GM21619 (cell line): ENCODE measurements around the gene PDGFC.

Source experiments
- ATAC-seq: cut with Tn5 transposase; IDR thresholded peaks from one replicate; pipeline ENCODE4 v1.9.1; 2021; ENCODE audit not compliant: unreplicated experiment

PDGFC gene

DNA sequence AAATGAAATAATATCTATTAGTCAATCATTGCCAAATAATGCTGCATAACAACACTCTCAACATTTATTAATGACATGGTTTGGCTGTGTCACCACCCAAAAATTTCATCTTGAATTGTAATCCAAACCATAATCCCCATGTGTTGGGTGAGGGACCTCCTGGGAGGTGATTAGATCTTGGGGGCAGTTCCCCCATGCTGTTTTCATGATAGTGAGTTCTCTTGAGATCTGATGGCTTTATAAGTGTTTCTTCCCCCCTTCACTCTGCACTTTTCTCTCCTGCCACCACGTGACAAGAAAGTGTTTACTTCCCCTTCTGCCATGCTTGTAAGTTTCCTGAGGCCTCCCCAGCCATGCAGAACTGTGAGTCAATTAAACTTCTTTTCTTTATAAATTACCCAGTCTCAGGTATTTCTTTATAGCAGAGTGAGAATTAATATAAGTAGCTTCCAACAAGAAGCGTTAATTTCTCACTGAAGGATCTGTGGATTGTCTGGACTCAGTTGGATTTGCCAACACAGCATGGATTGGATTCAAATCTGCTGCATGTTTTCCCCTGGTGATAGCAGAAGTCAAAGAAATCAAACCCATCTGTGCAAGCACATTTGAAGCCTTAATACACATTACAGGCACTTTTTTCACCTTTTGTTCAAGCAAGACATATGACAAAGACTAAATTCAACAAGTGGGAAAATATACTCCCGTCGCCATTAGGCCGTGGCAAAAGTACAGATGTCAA is 216.6 kb downstream of the PDGFC start:
- ATAC-seq, result no peak

DNA sequence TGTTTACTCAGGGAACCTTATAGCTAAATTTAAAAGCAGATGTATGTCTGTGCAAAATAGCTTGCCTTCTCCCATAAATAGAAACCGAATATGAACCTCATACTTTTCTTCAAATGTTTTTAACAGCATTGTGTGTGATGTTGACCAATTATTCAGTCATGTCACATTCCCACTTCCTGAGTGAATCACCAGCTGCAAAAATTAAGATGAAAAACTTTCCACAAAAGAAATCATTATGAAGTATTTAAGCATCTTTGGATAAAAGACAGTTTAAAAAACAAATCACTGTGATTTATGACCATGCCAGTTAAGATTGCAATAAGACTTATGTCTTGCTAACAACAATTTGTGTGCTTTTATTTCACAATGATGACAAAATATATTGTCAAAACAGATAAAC is 220.1 kb downstream of the PDGFC start:
- no peak for ATAC-seq

DNA sequence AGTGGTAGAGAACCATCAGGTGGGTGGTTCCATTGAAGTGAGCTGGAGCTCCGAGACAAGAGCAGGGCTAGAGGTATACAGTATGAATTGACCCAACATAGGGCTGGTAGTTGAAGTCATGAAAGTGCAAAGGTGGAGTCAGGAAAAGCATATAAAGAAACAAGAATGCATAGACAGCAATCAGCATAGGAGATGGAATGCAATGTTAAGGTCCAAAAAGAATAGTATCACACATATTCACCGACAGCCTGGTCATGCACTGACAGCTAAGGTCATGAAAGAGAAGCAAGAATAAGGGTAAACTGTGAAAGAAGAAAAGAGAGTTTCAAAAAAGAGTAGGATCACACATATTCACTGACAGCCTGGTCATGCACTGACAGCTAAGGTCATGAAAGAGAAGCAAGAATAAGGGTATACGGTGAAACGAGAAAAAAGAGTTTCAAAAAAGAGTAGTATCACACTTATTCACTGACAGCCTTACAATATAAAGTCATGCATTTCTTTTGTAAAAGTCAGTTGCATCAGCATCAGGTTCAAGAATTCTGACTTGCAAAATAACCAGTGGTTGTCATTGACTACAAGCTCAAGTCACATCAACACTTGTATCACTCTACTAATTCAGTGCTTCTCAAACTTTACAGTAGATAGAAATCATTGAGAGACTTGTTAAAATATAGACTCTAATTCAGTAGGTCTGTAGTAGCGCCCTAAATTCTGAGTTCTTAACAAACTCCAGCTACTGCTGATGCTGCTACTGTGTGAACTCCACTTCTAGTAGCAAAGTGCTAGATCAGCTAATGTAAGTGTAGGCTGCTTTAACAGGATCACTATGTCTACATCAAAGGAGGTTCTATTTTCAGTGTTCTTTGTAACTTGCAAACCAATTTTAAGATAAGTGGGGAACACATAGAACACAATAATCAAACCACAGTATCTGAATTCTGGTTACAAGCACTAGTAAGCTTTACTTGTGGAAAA is 221.9 kb downstream of the PDGFC start:
- no peak for ATAC-seq

DNA sequence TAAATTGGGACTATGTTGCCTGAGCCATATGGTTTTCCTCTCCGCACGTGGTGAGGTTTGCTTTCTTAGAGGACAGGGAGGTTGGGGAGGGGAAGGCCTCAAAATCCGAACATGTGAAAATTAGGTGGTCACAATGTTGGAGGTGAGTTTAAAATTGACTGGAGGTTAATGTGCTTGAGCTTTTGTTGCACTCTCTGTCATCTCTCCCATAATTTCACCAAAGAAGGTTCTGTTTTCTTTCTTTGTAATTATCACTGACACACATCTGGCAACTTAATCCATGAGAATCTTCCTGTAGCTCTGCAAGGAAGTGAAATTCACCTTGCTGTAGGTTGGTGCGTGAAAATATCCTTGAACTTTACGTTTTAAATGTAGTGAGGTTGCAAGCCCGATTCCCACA is 225.5 kb downstream of the PDGFC start:
- no peak for ATAC-seq

DNA sequence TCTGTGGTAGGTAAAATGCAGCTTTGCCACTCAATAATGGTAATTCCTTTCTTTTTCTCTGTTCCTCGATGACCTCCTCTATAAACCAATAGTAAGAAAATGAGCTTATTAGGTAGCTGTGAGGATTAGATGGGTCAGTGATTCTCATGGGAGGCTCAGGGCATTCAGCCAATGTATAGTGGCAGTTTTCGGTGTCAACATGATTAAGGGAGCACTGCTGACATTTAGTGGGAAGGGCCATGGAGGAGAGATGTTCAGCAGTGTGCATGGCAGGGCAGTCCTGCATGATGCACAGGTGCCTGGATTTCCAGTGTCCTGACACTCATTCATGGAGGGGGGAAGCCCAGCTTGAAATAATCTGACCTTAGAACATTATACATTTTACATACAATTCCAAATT is 232.8 kb downstream of the PDGFC start:
- ATAC-seq, result no peak

DNA sequence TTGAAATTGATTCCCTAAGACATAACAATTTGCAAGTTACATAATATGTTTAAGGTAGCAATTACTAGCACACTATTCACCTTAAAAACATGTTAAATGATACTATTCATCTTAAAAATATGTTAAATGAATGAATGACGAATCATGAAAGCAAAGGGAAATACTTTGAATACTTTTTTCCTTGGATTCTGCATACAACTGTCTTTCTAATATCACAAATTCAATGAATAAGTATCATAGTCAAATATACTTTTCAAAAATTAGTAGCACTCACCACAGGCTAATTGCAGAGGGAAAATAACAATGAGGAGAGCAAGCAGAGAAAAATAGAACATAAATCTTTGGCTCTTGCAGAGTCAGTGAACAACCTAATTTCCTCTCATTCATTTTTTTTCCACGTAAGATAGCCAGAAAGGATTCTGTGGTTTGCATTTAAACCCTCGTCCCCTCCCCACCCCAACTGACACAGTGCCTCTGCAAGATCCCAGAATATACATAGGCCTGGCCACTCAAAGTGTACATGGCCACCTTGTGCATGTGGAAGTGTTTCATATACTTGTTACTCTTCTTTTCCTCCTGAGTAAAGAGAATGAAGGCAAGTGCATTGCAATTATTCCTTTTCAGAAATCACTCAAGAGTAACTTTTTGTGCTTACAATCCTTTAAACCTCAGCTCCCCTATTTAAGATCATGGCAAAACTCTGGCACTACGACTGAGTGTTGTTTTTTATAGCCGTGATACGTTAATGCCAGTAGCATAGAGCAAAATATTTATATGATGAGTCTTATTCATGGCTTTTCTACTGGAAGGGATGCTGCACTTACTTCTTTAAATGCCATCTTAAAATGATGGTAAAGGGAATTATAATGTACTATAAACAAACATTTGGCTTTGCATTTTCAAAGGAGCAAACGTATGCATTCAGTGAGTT is 236.4 kb downstream of the PDGFC start:
- no peak for ATAC-seq

DNA sequence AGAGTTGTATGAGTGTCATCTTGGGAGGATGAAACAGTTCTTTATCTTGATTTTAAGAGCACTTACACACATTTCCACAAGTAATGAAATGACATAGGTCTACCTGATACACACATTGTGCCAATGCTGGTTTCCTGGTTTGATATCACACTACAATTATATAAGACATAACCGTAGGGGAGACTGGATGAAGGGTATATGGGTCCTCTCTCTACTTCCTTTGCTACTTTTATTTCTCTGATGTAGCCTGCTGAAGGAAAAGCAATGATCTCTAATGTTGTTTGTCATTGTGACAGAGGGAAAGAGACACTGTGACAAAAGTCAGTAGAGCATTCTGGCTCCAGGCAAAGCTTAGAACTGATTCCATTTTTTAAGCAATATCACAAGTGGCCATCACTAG is 238.0 kb downstream of the PDGFC start:
- ATAC-seq, result no peak

DNA sequence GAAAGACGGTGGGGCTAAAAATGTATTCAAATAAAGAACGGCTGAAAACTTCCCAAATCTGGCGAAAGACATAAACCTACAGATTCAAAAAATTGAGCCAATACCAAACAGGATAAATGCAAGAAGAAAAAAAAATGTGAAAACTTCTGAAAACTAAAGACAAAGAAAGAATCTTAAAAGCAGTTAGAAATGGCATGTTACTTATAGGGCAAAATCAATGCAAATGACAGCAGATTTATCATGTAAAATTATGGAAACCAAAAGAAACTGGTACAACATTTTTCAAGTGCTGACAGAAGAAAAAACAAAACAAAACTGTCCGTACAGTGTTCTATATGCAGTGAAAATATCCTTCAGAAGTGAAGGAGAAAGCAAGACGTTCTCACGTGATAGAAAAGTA is 239.0 kb downstream of the PDGFC start:
- ATAC-seq, result no peak

DNA sequence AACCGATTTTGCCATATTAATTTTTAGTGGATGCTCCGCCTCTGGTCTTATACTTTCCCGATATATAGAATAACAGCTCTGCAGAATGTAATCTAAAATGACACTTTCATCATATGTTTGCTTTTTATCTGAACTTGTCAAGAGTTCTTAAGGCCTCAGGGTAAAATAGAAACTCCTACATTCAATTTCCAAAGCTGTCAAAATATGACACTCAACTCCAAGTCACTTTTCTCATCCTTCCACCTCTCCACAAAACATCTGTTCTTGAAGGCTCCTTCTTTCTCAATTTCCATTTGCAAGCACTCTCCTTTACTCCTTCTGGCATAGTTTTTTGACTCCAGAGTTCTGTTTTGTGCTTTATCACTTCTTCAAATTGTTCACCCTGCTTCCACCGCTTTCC is 242.2 kb downstream of the PDGFC start:
- no peak for ATAC-seq

DNA sequence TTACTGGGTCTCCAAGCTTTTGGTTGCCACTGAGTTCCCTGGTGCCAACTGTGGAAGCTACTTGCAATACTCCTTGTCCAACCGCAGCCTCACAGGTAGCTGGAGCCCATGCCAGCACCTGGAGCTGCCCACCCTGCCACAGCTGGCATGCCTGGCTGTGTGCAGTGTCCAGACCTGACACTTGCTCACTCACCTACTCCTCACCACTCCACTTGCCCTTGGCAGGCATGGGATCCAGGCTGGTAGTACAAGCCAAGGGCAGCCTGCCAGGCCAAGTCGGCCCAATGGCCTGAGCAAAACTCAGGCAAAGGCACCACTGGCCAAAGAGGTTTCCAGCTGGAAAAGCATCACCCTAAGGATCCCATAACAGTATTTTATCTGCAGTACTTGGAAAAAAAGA is 246.3 kb downstream of the PDGFC start:
- ATAC-seq, result no peak

DNA sequence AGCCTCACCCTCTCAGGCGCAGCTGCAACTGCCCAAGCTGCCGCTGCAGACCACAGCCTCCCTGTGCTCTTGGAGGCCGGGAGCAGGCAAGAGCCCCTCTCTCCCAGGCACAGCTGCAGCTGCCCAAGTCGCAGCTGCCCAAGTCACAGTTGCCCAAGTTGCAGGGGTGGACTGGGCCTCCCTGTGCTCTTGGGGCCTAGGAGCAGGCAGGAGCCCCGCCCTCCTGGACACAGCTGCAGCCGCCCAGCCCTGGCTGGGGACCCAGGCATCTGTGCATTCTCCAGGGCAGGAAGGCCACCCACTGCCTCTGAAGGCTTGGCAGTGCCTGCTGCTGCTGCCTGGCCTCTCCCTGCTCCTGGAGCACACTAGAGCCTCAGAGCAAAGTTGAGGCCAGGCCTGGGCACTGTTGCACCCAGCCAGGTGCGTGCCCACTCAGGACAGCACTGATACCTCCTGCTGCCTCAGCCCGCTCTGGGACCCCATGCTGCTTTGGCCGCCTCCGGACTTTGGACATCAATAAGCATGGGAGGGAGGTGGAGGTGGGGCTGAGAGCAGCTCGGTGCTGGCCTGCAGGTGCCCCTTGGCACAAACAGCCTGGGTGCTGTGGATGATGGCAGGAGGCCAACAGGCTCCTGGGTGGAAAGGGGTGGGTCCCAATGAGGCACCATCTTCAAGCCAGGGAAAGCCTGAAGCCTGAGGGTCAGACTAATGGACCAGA is 247.5 kb downstream of the PDGFC start:
- ATAC-seq, result no peak

DNA sequence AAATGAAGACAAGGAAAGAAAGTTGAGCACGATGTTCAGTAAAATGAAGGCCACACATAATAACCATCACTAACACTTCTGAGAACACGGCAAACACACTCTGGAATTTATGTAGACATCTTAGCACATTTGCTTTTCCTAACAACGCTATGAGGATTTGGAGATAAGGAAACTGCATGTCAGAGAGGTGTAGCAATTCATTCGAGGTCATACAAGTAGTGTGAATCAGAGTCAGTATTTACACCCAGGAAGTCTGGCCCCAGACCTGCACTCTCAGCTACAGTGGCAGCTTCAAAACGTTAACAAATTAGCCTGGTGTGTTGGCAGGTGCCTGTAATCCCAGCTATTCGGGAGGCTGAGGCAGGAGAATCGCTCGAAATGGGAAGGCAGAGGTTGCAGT is 253.4 kb downstream of the PDGFC start:
- ATAC-seq, result no peak

DNA sequence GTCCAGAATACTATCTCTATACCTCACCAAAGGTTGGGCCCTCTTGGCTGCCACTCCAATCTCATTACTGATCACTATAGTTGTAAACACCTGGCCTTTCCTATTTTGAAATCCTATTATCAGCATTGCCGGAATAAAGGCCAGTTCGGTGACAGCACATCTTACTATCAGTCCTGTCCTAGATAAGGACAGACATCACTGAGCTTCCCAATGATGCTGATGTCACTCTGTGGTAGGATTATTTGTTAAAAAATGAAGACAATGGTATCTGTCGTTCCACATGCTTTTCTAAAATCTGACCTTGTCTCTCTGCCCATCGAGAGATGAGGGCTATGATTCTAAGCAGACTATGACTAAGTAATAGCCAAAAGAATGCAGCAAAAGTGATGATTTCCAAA is 260.4 kb downstream of the PDGFC start:
- no peak for ATAC-seq
